ENCODE results near the gene IFNLR1. TPM values are rescaled to one million over a fixed set of nuclear protein-coding genes. Genes with fewer than 3 reads are reported as not detected.

The IFNLR1 gene
- polyA plus RNA-seq, 3 donors, result not detected

GRCh38 chr1:24155011-24155782, 31.9 kb downstream of the IFNLR1 start:
- H3K36me3 Mint-ChIP-seq, result no peaks in the 10 kb centered on the region
- intact Hi-C loops (cut with micrococcal nuclease), result no loop called here
- Histone ChIP-seq H3K4me1 (ENCODE audit: control insufficient read depth in 1 of 2, insufficient read depth in 2 of 2, low read length in 2 of 2) (peaks cover 5% of the 10 kb centered on the region in 2 donors), H3K9me3 (replicated peaks in 1 of 2; ENCODE audit: control insufficient read depth in 1 of 2, insufficient read depth in 1 of 2, low read length in 2 of 2) (no peaks in the 10 kb centered on the region), H3K4me3 (replicated peaks in 1 of 3; ENCODE audit: low read depth in 2 of 3, low read length in 3 of 3) (no peak overlapping the region), H2AFZ (ENCODE audit: insufficient read depth, low read depth, low read length, poor library complexity, severe bottlenecking) (no peak overlapping the region), H3K4me2 (replicated peaks; ENCODE audit: extremely low read depth, low read length, poor library complexity, severe bottlenecking) (no peak overlapping the region), H3K36me3 (replicated peaks in 1 of 2; ENCODE audit: control insufficient read depth in 1 of 2, insufficient read depth in 2 of 2, low read length in 2 of 2) (no peaks in the 10 kb centered on the region), H3K27me3 (ENCODE audit: control insufficient read depth in 2 of 2, insufficient read depth in 2 of 2, low read length in 2 of 2) (peaks cover 13 to 24% of the 10 kb centered on the region in 2 donors), H3K79me2 (ENCODE audit: insufficient read depth, low read length) (no peaks in the 10 kb centered on the region), H3K27ac (ENCODE audit: low read depth in 1 of 2, low read length in 2 of 2) (no peak overlapping the region), H3K9ac (ENCODE audit: insufficient read depth, low read length, poor library complexity, severe bottlenecking) (no peak overlapping the region), H4K20me1 (ENCODE audit: insufficient read depth, low read length) (no peaks in the 10 kb centered on the region)
- 78% methylated on average over 10 of the region's 11 CpGs for WGBS (ENCODE audit: insufficient coverage)
- no peak overlapping the region for H3K27ac Mint-ChIP-seq
- DNase-seq, result no peak
- TF ChIP-seq, protein P1, sequence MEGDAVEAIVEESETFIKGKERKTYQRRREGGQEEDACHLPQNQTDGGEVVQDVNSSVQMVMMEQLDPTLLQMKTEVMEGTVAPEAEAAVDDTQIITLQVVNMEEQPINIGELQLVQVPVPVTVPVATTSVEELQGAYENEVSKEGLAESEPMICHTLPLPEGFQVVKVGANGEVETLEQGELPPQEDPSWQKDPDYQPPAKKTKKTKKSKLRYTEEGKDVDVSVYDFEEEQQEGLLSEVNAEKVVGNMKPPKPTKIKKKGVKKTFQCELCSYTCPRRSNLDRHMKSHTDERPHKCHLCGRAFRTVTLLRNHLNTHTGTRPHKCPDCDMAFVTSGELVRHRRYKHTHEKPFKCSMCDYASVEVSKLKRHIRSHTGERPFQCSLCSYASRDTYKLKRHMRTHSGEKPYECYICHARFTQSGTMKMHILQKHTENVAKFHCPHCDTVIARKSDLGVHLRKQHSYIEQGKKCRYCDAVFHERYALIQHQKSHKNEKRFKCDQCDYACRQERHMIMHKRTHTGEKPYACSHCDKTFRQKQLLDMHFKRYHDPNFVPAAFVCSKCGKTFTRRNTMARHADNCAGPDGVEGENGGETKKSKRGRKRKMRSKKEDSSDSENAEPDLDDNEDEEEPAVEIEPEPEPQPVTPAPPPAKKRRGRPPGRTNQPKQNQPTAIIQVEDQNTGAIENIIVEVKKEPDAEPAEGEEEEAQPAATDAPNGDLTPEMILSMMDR (IDR thresholded peaks at IDR 0.05), result no peak
- no peaks in the 10 kb centered on the region for H3K9me3 Mint-ChIP-seq
- no peak overlapping the region for H3K4me3 Mint-ChIP-seq
- H3K4me1 Mint-ChIP-seq, result peaks cover 8% of the 10 kb centered on the region
- H3K27me3 Mint-ChIP-seq (ENCODE audit: low read depth in 3 of 3), result peaks cover 32 to 37% (median 33%) of the 10 kb centered on the region in 3 donors

DNA sequence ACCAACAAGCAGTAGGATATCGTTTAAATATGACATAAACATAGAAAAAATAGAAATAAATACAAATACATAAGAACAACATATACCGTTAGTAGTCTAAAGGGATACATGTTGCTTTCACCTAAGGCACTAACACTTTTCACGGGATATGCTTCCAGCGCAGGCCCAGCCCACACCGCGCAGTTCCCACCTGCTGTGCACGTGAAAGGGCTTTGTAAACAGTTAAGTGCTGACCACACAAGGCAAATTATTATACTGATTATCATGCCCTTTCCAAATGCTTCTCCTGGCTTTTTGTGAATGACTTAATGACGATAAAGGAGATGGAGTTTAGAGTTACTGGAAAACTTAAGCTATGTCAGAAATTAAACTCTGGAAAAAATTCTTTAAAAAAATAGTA, 32.9 kb downstream of the IFNLR1 start:
- H3K9me3 Mint-ChIP-seq, result no peaks in the 10 kb centered on the region
- H3K4me3 Mint-ChIP-seq, result no peak overlapping the region
- H3K4me2 ChIP-seq (replicated peaks; ENCODE audit: extremely low read depth, low read length, poor library complexity, severe bottlenecking), result no peak overlapping the region
- H3K9ac ChIP-seq (ENCODE audit: insufficient read depth, low read length, poor library complexity, severe bottlenecking), result no peak overlapping the region
- H2AFZ ChIP-seq (ENCODE audit: insufficient read depth, low read depth, low read length, poor library complexity, severe bottlenecking), result no peak overlapping the region
- H3K36me3 Mint-ChIP-seq, result no peaks in the 10 kb centered on the region
- no peaks in the 10 kb centered on the region for H3K9me3 ChIP-seq (replicated peaks in 1 of 2; ENCODE audit: control insufficient read depth in 1 of 2, insufficient read depth in 1 of 2, low read length in 2 of 2)
- intact Hi-C loops (cut with micrococcal nuclease), result loop anchor here (5.0 kb wide), 2 partner anchors 33 to 43 kb away; partner anchors contain the start of gene IFNLR1 (in 1 of the 2)
- no peak overlapping the region for H3K27ac ChIP-seq (ENCODE audit: low read depth in 1 of 2, low read length in 2 of 2)
- H3K36me3 ChIP-seq (replicated peaks in 1 of 2; ENCODE audit: control insufficient read depth in 1 of 2, insufficient read depth in 2 of 2, low read length in 2 of 2), result no peaks in the 10 kb centered on the region
- DNase-seq, result no peak
- H3K4me1 ChIP-seq (ENCODE audit: control insufficient read depth in 1 of 2, insufficient read depth in 2 of 2, low read length in 2 of 2), result peaks cover 10% of the 10 kb centered on the region in 2 donors
- H3K79me2 ChIP-seq (ENCODE audit: insufficient read depth, low read length), result no peaks in the 10 kb centered on the region
- peaks cover 14% of the 10 kb centered on the region for H3K4me1 Mint-ChIP-seq
- H4K20me1 ChIP-seq (ENCODE audit: insufficient read depth, low read length), result no peaks in the 10 kb centered on the region
- no peak overlapping the region for H3K27ac Mint-ChIP-seq
- H3K27me3 Mint-ChIP-seq (ENCODE audit: low read depth in 3 of 3), result peaks cover 37 to 43% (median 39%) of the 10 kb centered on the region in 3 donors
- TF ChIP-seq, protein P1 (IDR thresholded peaks at IDR 0.05), result no peak
- no peak overlapping the region for H3K4me3 ChIP-seq (replicated peaks in 1 of 3; ENCODE audit: low read depth in 2 of 3, low read length in 3 of 3)
- WGBS (ENCODE audit: insufficient coverage), result 70% methylated on average over 4 of the region's 8 CpGs
- peaks cover 13 to 33% of the 10 kb centered on the region in 2 donors for H3K27me3 ChIP-seq (ENCODE audit: control insufficient read depth in 2 of 2, insufficient read depth in 2 of 2, low read length in 2 of 2)

All from CD14-positive monocyte (primary cell).